GM21619 (cell line): ENCODE results near the gene CUTA.

Experiments used
- ATAC-seq: cut with Tn5 transposase; IDR thresholded peaks from one replicate; pipeline ENCODE4 v1.9.1; 2021; ENCODE audit not compliant: unreplicated experiment

The CUTA gene

GRCh38 chr6:33424855-33425667 is 7.2 kb upstream of the CUTA start:
- no peak for ATAC-seq

DNA sequence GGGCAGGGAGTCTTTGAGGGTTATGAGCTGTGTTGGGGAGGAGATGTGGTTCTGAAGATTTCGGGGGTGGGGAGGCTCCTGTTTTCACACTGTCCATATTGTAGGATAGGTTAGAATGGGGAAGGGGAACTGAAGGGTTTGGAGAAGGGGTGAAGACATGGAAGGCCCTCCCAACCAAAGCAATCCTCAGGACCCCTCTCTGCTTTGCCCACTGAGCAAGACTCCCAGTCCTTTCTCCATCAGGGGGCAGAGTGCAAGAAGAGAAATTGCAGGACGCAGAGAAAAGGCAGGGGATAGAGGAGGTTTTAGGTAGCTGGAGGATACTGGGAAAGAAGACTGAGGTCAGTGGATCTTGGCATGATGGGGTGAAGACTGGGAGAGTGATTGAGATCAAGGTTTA is 5.9 kb upstream of the CUTA start:
- no peak for ATAC-seq

DNA sequence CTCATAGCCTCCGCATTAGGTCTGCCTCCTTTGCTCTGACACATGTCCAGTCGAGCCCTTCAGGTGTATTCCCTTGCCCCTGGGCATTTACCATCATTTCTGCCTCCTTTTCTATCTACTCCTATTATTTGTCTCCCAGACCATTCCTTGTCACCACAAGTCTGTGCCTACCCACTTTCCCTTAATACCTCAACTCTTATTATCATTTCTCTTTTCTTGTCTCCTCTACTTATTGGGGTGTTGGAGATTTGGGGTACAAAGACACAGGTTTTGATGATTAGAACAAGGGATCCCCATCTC is 3.4 kb upstream of the CUTA start:
- ATAC-seq = no peak

- no peak for ATAC-seq
These were observed 2.8 kb upstream of the CUTA start for GRCh38 chr6:33420491-33421343.

- no peak for ATAC-seq
These were observed 1.9 kb upstream of the CUTA start, which contains the start of gene SYNGAP1 for GRCh38 chr6:33419580-33420490. Gene SYNGAP1, plus strand, starts transcription at chr6:33420065. Its CDS starts 200 bp downstream, at chr6:33420265.

DNA sequence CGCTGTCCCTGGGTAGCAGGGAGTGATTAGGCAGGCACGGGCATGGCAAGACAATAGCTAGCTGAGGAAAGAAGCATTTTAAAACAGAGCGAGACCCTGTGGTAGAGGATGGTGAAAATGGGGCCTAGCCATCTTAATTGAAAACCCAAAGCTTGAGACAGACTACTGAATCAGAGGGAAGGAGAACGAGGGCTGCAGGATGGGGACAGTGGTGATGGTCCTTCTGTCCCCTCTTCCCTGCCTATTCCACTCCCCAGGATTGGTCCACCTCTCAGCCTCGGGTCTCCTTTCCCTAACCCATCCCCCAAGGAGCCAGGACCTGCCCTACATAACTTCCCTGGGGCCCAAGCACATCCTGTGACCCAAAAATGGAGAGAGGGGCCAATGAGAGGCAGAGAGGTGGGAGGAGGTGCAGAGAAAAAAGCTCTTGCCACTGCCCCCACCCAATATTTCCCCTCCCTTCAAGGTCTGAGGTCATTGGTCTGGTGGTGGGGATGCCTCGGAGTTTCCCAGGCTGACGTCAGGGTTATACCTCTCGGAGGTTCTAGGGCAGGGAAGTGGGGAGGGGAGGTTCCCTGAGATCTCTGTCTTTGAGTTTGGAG is 884 bp upstream of the CUTA start:
- no peak for ATAC-seq

DNA sequence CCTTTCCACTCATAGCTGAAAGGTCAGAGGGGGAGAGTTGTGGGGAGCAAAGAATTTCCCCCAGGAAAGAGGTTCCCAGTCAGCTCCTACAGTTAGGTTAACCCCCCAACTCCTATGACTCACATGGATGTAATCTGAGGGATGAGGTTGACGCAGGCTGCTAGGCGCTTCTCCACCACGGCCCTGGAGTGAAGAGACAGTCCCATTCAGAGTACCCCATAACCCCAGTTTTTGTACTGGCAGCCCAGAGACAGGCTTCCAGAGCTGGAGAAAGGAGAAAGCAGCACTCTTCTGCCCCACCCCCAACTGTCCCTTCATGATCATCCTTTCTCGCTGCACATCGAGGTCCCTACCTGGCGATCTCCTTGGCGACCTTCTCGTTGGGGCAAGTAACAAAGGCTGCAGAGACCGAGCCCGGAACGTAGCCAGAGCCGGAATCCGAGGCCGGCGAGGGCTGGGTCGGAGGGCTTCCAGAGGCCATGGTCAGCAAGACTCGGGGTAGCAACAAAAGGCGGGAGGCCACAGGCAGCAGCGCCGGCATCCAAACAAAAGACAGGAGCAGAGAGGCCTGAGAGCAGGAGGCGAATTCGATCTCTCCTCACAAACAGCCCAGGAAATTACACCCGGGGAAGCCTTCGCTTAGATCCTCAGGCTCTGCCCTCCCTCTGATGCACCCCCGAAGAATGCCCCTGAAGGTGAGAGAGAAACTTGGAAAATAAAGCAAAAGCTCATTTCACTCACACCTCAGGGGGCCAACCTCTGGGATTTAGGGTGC is 592 bp downstream of the CUTA start:
- ATAC-seq = no peak

- ATAC-seq = no peak
These were observed 1.4 kb downstream of the CUTA start for GRCh38 chr6:33416386-33417127.

DNA sequence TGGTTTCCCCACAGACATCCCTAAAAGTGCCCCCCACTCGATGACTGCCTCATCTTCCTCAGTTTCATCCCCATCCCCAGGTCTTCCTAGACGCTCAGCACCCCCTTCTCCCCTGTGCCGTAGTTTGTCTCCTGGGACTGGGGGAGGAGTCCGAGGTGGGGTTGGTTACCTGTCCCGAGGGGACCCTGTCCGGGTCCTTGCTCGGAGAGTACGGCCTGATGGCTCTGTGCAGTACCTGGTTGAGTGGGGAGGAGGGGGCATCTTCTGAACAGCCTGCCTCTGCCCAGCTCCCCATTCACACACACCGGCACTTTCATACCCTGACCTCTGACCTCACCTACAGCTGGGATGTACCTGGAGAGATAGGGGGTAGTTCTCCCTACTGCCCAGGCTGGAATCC is 2.1 kb downstream of the CUTA start:
- no peak for ATAC-seq

- no peak for ATAC-seq
These were observed 3.2 kb downstream of the CUTA start for GRCh38 chr6:33414592-33415271.

DNA sequence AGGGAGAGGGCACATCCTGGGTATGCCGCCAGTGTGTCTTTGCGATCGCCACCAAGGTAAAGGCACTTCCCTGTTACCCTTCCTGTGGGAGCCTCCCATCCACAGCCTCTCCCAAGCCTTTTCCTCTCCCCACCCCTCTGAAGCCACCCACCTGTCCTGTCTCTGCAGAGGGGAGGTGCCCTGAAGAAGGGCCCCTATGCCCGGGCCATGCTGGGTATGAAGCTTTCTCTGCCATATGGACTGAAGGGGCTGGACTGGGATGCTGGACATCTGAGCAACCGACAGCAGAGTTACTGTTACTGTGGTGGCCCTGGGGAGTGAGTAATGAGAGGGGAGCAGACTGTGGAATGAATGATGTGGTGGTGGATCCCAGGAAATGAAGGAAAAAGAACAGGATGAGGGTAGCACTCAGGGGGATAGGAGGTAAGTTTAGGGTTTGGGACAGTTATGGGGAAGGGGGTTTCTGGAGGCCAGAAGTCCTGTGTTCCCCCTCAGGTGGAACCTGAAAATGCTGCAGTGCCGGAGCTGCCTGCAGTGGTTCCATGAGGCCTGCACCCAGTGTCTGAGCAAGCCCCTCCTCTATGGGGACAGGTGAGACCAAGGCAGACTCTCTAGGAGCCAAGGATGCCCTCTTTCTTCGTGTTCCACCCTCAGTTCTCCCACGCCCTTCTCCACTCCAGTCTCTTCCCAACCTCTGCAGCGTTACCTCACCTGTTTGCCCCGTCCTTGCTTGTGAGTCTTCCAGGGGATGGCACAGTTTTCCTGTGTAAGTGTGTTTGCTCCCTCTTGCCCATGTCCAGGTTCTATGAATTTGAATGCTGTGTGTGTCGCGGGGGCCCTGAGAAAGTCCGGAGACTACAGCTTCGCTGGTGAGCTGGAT is 4.4 kb downstream of the CUTA start:
- ATAC-seq = no peak

- ATAC-seq = no peak
These were observed 5.5 kb downstream of the CUTA start for GRCh38 chr6:33412140-33413009.

DNA sequence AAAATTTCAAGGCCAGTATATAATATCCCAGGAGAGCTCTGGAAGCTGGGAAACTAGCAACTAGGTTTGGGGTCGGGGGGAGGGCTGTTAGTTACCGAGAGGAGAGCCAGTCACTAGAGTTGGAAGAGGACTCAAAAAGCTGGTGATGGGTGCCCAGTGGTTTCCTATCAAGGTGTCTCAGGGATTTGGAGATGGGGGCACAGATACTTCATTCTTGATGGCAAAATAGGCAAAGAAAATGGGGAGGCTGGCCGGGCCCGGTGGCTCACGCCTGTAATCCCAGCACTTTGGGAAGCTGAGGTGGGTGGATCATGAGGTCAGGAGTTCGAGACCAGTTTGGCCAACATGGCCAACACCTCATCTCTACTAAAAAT is 6.3 kb downstream of the CUTA start:
- no peak for ATAC-seq

DNA sequence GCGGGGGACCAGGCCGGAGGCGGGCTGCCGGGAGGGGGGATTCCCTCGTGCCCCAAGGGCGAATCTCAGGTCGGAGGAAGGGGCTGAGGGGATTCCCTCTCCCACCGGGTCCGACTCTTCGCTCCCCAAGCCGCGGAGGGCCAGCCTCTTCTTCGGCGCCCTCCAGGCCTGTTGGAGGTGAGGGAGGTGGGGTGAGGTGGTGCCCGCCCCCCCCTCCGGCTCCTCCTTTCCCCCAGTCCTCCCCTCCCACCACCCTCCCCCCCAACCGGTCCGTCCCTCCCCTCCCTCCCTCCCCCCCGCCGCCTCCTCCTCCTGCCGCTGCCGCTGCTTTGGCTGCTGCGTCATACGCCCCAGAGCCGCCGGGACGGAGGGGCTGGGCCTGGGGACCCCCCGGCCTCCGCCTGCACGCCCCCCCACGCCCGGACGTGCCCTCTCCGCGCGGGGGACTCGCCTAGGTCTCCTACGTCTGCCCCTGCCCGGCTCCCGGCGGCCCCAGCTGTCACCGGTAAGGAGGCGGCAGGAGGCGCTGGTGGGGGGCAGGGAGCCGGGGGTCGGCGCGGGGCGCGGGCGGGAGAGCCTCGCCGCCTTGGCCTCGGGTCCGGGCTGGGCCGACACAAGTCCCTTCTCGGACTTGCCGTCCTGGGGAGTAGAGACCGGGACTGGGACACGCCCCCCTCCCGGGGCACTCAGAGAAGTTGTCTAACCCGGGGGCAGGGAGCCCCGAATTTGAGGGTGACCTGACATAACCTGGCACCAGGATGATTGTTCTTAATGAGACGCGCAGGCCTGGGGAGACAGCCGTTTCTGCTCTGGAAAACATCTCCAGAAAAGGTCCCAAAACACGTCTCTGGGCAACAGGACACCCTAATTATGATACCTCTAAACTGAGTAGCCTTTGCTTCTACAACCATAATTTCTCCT is 6.9 kb downstream of the CUTA start, which contains the start of gene PHF1:
TSS of gene PHF1 (plus strand) at position 304 of the 921 bp plus-strand sequence. CDS start 1,250 bp downstream, outside the sequence.
- ATAC-seq = peak; percentile 42

GRCh38 chr6:33410050-33410710 is 7.7 kb downstream of the CUTA start:
- peak; percentile 66 for ATAC-seq
